HL-60/S4 treated with retinoic acid at 250 ng/mL for 4 days and 3 days (cell line): ENCODE data around the gene RMI2.

Experiments used
- in situ Hi-C: fragments of 300-500 bp; cut with MboI; formaldehyde crosslinking; loops from 2 replicates; pipeline ENCODE4 v1.7.0; 2022; ENCODE audit warnings: low sequenced_read_pairs

The RMI2 gene

DNA sequence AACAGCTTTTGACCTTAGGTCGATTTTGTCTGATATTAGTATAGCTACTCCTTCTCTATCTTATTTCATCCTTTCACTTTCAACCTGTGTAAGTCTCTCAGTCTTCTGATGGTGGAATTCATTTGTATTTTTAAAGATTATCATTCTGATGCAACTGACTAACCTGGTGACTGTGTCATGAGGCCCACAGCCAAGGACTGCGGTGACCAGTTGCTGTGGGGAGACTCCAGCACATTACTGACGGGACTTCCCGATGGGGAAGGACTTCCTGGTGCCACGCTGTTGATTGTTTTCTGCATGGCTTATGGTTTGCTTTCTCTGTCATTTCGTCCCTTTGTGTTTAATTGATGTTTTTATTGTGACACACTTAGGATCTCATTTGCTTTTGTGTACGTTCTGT lies 34.2 kb downstream of the RMI2 start:
- in situ Hi-C loops = no loop called here

DNA sequence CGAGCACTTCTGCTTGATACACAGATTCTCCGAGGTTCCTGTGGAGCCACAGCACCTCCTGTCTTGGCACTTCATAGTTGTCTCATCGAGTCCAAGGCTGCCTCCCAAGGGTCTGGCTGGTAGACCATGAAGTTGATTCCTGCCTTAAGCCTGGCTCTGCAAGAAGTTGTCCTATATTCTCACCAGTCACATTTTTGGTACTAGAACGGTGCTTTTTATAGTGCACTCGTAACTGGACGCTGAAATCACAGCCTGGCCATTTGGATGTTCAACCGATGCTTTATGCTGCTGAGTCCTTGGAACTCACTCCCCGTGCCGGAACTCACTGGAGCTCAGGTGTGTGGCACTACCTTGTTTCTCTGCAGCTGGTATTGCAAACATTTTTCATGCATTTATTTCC lies 35.6 kb downstream of the RMI2 start:
- in situ Hi-C loops = loop anchor here (10.0 kb wide), 1 partner anchor 416 kb away; no protein-coding TSS in a partner anchor

DNA sequence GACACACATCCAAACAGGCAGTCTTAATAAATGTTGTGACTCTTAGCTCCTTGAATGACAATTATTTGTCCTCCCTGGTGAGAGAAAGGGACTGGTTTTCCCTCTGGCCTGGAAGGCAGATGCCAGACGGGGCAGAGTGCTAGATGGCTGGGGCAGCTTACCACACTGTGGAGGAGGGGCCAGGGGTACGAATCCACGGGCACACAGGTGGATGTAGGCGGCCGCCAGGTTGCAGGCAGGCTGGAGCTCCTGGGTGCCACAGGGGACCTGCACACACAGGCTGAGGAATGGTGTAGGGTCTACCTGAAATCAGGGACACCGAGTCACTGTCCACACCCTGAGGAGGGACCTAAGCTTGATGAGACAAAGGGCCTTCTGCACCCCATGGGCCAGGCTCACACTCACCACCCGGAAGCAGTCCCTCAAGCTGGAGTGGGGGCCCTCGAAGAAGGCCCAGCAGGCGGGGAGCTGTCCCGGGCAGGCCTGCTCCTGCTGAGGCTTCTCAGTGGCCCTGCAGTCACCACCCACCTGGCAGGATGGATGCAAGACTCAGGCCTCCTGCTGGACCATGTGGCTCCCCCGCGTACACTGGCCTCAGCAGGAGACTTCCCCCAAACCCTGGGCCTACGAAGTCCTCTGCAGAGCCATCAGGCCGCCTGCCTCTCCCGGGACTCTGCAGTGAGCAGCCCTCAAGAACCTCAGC lies 38.4 kb downstream of the RMI2 start:
- in situ Hi-C loops = loop anchor here (10.0 kb wide), 1 partner anchor 419 kb away; no protein-coding TSS in a partner anchor

DNA sequence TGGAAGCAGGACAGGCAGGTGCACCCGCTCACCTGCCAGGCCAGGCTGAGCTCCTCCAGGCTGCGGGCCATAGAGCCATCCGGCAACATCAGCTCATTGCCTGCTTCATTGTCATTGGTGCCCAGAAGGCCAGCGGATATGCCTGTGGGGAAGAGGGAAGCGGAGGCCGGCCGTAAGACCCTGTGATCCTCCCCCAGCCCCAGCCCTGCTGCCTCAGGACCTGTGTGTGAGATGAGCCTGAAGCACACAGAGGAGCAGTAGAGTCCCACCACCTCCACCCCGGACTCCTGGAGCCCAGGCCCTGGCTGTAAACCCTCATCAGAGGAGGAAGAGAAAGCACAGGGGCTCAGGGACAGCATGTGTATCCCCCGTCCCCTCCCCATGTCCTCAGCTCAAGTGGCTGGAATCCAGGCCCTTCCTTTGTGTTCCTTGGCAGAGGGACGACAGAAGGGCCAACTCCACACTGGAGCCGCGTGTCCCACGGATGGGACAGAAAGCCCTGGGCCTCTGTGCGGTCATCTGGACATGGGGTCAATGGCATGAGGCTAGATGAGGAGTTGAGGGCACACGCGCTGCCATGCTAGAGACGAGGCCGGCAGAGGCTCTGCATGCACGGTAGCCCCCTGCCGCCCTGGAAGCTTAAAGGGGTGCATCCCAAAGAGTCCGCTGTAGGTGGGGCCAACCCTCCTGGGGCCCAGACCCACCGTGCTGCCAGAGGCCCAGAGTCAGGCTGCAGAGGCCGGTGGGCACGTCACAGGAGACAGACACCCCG lies 39.1 kb downstream of the RMI2 start:
- in situ Hi-C loops = loop anchor here (10.0 kb wide), 1 partner anchor 420 kb away; no protein-coding TSS in a partner anchor

DNA sequence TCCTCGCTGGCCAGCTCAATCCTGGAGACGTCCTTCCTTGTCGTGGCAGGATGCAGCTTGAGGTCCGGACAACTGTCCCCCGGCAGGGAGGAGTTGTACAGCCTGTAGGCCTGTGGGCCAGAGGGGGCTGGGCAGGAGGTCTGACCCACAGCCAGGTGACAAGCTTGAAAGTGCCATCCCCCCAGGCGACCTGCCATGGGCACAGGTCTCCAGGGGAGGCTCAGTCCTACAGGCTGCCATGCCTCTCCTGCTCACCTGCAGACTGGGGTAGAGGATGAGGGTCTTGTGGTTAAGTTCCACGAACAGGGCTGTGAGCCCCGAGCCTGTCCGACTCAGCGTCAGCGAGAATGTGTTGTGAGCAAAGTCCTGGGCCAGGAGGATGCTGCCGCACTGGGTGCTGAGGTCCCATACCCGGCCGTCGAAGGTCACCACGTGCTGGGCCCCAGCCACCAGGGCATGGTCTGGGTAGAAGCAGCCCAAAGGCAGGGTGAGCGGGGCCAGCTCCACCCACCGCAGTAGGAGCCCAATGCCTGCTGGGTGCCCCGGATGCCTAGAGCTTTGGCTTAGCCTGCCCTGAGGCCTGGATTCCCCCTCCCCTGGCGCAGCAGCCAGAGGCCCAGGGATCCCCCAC lies 39.8 kb downstream of the RMI2 start:
- in situ Hi-C loops = loop anchor here (10.0 kb wide), 1 partner anchor 420 kb away; no protein-coding TSS in a partner anchor

DNA sequence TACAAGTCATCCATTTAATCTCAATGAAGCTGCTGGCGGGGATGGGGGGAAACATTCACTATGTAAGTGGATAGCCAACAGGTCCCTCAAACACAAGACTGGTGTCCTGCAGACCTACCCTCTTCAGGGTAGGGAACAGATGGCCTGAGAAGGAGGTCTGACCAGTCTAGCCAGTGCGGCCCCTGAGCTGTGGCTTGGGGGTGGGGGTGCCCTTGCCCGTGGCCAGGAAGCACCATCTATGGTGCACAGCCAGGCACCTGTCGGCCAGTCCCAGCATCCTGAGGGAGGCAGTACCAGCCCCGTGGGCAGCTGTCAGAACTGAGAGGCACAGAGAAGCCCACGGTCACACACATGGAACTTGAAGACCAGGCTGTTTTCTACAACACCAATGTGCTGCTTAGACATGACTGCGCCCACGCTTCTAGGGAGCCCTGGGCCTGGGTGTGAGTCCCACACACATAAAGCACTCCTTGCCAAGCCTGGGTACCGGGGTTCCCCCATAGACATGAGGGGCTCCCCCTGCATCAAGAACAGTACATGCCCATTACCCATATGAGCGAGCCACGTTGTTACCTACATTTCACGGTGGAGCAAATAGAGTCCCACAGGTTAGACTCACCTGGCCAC lies 40.9 kb downstream of the RMI2 start:
- in situ Hi-C loops = loop anchor here (10.0 kb wide), 1 partner anchor 421 kb away; no protein-coding TSS in a partner anchor

DNA sequence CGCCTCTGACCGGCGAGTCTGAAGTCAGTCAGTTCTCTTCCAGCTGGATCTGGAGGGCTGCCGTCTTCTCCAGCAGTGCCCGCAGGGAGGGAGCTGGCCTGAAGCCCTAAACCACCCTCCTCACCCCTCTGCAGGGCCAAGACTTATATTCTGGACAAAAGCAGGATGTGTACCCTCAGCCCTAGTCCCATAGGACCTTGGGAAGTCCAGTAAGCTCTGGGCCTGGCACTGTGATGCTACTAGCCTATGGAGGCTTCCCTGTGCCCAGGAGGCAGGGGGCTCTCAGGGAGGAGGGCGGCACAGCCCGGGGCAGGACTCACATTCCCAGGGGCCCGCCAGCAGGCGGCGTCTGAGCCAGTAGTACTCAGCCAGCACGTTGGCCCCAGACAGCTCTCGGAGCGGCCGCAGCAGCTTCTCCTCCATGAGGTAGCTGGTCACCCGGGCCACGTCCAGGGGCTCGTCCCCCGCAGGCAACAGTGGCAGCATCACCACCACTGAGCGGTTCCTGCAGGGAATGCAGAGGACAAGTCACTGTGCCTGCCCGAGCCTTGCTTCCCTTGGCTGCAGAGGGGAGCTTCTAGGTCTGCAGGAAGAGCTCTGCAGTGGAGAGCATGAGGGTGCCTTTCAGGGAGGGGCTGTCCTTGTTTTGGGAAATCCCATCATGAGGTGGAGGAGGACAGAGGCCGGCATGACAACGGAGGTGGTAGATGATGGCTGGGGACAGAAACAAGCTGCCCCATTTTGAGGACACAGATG lies 41.7 kb downstream of the RMI2 start:
- in situ Hi-C loops = loop anchor here (10.0 kb wide), 1 partner anchor 422 kb away; no protein-coding TSS in a partner anchor

DNA sequence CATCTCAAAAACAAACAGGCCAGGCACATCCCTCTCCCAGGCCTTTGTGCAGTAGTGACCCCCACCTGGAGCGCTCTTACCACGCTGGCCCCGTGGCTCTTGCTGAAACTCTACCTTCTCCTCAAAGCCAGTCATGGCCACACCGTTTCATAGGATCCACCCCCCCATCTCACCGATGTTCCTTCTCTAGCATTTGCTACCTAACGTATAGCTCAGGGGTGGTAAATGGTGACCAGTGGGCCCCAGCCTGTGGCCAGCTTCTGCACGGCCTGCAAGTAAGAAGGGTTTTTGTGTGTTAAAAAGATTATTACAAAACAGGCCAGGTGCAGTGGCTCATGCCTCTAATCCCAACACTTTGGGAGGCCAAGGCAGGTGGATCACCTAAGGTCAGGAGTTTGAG lies 43.8 kb downstream of the RMI2 start:
- in situ Hi-C loops = loop anchor here (10.0 kb wide), 1 partner anchor 424 kb away; no protein-coding TSS in a partner anchor

DNA sequence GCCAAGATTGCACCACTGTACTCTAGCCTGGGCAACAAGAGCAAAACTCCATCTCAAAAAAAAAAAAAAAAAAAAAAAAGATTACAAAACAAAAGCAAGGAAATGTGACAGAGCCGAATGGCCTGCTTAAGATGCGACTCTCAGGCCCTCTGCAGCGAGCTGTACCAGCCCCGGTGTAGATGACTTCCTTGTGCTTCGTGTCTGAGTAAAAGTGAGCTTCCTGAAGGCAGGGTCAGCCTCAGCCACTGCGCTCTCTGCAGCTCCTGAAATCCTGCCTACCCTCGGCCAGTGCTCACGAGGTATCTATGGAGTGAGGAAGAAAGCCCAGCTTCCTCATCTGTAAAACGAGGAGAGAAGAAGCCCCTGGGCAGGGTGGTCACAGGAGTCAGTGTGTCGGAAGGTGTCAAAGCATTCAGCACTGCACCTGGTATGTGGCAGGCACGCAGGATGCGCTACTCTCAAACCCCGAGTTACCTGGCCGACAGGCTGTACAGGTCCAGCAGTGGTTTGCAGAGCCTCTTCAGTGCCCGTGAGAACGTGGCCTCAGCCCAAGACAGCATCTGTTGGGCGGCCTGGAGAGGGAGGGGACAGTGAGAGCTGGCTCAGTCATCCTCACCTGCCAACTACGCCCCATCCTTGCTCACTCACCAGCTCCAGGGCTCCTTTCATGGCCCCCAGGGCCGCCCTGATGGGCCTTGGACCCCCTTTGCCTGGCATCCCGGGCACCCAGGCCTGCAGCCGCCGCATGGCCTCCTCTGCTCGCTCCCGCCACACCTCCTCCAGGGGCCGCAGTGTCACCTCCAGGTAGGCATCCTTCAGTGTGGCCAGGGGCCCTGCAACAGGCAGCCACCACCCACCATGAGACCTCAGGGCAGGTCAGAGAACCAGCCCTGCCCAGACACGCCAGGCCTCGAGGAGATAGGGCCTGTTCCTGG lies 44.6 kb downstream of the RMI2 start:
- in situ Hi-C loops = loop anchor here (10.0 kb wide), 1 partner anchor 425 kb away; no protein-coding TSS in a partner anchor

DNA sequence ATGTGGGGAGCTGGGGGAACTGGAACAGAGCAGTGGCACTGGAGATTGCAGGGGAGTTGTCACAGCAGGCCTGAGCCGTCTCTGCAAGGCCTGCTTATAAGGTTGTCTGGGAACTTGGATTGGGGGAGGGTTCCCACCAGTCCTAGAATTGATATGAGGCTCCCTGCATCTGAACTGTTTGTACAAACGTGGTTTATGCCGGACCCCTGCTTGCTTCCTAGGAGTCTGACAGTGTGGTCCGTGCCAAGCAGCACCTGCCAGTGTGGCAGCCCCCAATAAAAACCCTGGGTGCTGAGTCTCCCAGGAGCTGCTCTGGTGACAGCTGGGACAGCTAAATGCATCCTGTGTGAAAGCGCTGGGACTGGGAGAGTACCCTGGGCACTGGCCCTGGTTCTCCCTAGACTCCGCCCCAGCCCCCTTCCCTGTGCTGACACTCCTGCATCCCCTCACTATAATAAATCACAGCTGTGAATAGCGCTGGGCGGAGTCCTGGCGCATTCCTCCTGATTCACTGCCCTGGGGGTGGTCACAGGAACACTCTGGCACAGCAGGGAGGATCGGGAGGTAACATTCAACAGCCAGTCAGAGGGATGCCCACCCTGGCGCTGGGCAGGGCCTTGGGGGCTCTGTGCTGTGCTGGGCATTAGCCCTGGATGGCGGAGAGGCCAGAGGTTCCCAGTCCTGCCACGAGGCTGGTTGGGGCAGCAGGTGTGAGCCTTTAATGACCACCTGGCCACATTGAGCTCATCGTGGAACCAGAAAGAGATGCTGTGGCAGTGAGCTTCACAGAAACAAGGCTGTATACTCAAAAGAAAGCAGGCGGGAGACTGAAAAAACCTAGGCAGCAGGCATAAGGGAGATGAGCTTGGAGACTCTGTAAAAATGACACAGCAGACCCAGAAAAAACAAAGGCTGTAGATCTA lies 45.6 kb downstream of the RMI2 start:
- in situ Hi-C loops = no loop called here

DNA sequence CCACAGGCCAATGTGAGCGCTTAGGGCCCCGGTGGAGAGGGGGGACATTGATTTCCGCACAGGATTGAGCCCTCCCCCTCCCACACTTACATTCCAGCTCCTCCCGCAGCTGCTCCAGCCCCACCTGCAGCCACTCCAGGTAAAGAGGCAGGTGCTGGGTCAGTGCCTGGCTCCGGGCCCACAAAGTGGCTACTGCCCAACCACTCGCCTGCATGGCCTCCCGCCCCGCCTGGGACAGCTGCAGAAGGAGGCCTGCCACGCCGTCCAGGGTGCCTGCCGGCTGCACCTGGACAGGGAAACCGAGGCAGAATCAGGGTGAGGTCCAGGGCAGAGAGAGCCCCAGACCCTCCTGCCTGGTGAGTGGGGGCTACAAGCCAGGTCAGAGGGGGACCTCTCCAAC lies 46.3 kb downstream of the RMI2 start:
- in situ Hi-C loops = no loop called here

DNA sequence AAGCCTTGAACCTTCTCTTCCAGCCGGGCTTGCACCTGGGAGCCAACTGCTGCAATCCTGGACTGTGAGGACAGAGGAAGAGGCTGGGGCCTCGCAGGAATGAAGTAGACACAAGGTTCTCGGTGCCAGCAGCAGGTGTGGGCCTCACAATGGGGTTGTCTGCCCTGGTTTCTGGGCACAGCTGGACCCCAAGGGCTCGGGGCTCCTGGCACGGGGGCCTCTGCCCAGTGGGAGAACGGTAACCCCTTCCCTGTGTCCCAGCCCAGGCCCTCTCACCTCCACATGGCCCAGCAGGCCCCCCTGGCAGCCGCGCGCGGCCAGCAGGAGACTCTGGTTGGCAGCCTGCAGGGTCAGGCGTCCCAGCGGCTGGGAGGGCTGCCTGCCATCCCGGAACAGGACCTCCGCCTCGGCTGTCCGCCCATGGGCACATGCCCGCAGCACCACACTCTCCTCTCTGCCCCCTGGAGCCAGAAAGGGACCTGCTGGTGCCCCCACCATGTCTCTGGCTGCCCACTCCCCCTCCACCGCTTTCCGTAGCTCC lies 46.9 kb downstream of the RMI2 start:
- in situ Hi-C loops = no loop called here

DNA sequence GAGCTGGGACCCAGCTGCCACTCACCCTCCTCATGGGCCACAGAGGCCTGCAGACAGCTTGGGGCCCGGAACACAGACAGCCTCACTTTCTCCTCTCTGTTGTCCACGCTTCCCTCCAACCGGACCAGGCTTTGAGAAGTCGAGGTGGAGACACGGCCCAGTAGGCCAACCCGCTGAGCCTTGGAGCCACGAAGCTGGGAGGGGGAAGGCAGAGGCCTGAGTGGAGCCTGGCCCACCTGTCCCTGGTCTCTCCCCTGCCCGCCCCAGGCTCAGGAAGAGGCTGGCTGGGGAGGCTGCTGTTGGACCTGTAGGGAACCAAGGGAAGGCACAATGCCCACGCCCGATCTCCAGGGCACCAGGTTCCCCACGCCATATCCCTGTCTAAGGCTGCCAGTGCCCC lies 48.1 kb downstream of the RMI2 start:
- in situ Hi-C loops = no loop called here

DNA sequence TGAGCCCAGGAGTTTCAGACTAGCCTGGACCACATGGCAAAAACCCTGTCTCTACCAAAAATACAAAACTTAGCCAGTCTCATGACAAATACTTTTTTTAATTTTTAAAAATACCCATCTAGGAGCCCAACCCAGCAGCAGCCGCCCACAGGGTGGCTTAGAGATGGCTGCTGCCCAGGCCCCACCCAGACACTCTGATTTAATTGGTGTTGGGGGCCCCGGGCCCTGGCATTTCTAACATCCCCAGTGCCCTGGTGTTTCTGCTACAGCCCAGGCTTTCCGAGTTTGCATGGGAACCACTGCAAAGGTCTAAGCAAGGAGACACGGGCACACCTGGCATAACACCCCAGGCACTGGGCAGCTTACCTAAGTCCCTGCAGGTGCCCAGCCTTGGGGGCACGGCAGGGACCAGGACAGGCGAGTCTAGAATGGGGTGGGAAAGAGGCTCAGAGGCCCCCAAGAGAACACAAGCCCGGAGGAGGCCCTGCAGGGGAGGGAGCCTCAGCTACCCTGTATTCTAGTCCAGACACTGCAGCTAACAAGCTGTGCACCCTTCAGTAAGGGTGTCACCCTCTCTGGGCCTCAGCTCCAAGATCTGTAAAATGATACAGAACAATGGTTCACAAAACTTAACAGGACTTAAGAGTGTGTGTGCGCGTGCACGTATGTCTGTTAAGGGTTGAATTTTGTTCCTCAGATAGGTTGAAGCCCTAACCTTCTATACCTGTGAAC lies 48.8 kb downstream of the RMI2 start:
- in situ Hi-C loops = no loop called here

DNA sequence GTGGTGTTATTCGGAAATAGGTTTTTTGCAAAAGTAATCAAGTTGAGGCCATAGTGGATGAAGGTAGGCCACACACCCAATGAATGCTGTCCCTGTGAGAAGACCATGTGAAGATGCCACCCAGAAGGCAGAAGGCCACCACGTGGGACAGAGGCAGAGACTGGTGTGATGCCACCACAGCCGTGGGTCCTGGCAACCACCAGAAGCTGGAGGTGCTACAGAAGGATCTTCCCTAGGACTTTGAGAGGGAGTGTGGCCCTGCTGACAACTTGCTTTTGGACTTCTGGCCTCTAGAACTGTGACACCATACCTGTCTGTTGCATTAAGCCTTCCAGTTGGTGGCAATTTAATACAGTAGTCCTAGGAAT lies 49.3 kb downstream of the RMI2 start:
- in situ Hi-C loops = no loop called here

DNA sequence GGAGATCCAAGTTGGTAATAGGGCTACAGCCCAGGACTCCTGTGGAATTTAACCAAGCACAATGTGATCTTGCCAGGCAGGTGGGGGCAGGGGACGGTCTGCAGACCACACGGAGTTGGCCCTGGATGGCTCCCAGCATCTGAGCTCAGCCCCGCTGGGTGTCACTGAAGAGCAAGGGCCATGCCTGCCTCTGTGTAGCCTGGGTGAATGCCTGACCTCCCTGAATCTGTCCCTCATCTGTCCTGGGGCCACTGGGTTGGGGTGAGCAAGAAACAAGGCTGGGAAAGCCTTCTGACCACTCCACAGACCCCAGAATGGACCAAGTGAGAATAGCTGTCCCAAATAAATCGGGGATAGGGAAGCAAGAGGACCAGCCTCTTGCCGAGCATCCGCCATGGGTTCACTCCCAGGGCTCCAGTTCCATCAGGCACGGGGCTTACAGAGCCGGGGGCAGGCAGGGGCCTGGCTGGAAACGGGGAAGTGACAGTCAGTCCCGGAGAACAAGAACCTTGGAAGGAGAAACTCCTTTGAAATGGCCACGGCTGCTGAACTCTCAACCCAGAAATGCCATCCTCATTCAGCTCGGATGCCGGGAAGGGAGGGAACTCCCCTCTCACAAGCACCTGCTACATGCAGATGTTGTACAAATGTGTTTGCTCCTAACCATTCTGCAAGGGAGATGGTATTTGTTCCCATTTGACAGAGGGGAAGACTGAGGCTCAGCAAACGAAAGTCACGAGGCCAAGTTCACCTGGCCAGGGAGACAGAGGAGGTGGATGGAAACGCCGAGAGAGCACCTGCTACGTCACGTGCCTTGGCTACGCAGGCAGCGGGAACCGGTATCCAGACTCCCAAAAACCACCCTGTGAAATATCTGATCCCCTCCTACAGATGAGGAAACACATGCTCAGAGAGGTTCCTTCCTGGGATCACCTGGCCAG lies 50.0 kb downstream of the RMI2 start:
- in situ Hi-C loops = no loop called here
